Smooth muscle cell (in vitro differentiated cells): Measurements from ENCODE around the gene NAV2. TPM values are rescaled to one million over a fixed set of nuclear protein-coding genes. Genes with fewer than 3 reads are reported as not detected.

Source experiments
- DNase-seq: peaks from one replicate; lab custom pipeline; 2025; ENCODE audit not compliant: unreplicated experiment; lab: John Stamatoyannopoulos, UW
- H2AFZ ChIP-seq: fragments of 200-600 bp; sonication (generic); 2 replicates; pipeline ENCODE4 v1.6.0; 2016; ENCODE audit warnings: antibody characterized with exemption, low read depth, mild to moderate bottlenecking
- H3F3A ChIP-seq: fragments of 200-600 bp; sonication (generic); 2 replicates; pipeline ENCODE4 v1.6.0; 2017; ENCODE audit warnings: antibody characterized with exemption, low read depth
- H3K27ac ChIP-seq: fragments of 200-600 bp; sonication (generic); 2 replicates; pipeline ENCODE4 v1.5.1; 2016; ENCODE audit warnings: low read depth, mild to moderate bottlenecking
- H3K27me3 ChIP-seq: fragments of 200-600 bp; sonication (generic); 2 replicates; pipeline ENCODE4 v1.6.1; 2016; ENCODE audit warnings: low read depth, mild to moderate bottlenecking
- H3K36me3 ChIP-seq: fragments of 200-600 bp; sonication (generic); 2 replicates; pipeline ENCODE4 v1.5.1; 2016; ENCODE audit warnings: low read depth
- H3K4me1 ChIP-seq: fragments of 200-600 bp; sonication (generic); 2 replicates; pipeline ENCODE4 v1.5.1; 2016; ENCODE audit warnings: low read depth
- H3K4me2 ChIP-seq: fragments of 200-600 bp; sonication (generic); 2 replicates; pipeline ENCODE4 v1.6.0; 2016; ENCODE audit warnings: mild to moderate bottlenecking
- H3K4me3 ChIP-seq: fragments of 200-600 bp; sonication (generic); 2 replicates; pipeline ENCODE4 v1.5.1; 2016; ENCODE audit warnings: mild to moderate bottlenecking
- H3K79me2 ChIP-seq: fragments of 200-600 bp; sonication (generic); 2 replicates; pipeline ENCODE4 v1.6.0; 2016; ENCODE audit warnings: low read depth, mild to moderate bottlenecking
- H3K9ac ChIP-seq: fragments of 200-600 bp; sonication (generic); 2 replicates; pipeline ENCODE4 v1.6.0; 2016; ENCODE audit warnings: low read depth
- H3K9me3 ChIP-seq: fragments of 200-600 bp; sonication (generic); replicated peaks from 2 replicates; pipeline ENCODE4 v1.5.1; 2016; ENCODE audit warnings: low read depth
- H4K20me1 ChIP-seq: fragments of 200-600 bp; sonication (generic); 2 replicates; pipeline ENCODE4 v1.6.0; 2016; ENCODE audit warnings: low read depth
- CTCF ChIP-seq: fragments of 200-600 bp; sonication (generic); IDR thresholded peaks from 2 replicates; pipeline ENCODE4 v1.5.1; 2017; ENCODE audit warnings: borderline replicate concordance, mild to moderate bottlenecking, antibody characterized with exemption; ENCODE audit not compliant: insufficient read depth, poor library complexity, severe bottlenecking
- WGBS: methylation state at CpG from one replicate; pipeline ENCODE4 v1.1.7; 2016; ENCODE audit warnings: low lambda C conversion rate; 5-methylcytosine and 5-hydroxymethylcytosine counted together
- polyA plus RNA-seq: library from polyadenylated mRNA; unstranded; fragments of >200 nt; fragmentation: Nextera tagmentation; extraction: Ambion mirVana; gene quantifications from 2 replicates; pipeline ENCODE4 v1.2.1, GENCODE V29; 2016
- total RNA-seq: library from RNA; depleted of rRNA; stranded (reverse); fragments of >200 nt; gene quantifications from 2 replicates; pipeline ENCODE4 v1.2.3, GENCODE V29; 2014

The NAV2 gene
- total and polyA plus RNA-seq, 2 experiments from 2014 or later = 14.1 to 67.5 TPM

GRCh38 chr11:20085918-20086317, 373.3 kb downstream of the NAV2 start:
- H3K36me3 ChIP-seq = peaks cover 20% of the 10 kb centered on the region

DNA sequence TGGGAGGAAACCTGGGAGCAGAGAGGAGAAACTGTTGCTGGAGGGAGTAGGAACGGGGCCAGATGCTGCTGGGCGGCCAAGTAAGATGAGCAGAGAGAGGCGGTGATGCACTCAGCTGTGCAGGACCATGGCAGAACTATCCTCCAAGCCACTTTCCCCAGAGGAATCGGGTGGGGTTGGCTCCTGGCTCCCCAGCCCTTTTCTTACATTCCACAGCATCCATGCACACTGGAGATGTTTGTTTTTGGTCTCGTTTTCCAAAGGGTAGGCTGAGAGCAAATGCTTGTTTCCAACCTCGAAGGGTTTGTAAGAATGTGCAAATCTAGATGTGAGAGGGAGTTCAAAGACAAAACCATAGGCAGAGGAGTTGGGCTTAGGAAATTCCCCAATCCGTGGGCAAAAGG, 374.5 kb downstream of the NAV2 start:
- H3K79me2 ChIP-seq = no peaks in the 10 kb centered on the region
- H3K4me2 ChIP-seq = peak overlapping the region; percentile 22
- H3K4me3 ChIP-seq = no peak overlapping the region
- peaks cover 20% of the 10 kb centered on the region for H3K36me3 ChIP-seq
- H4K20me1 ChIP-seq = no peaks in the 10 kb centered on the region
- no peaks in the 10 kb centered on the region for H3K27me3 ChIP-seq
- no peak for DNase-seq
- peaks cover 21% of the 10 kb centered on the region for H3F3A ChIP-seq
- WGBS = 47% methylated on average over 7 of the region's 7 CpGs
- no peaks in the 10 kb centered on the region for H3K9me3 ChIP-seq
- no peak overlapping the region for H3K9ac ChIP-seq
- H2AFZ ChIP-seq = no peak overlapping the region
- peak overlapping the region; percentile 79 for H3K27ac ChIP-seq
- peaks cover 21% of the 10 kb centered on the region for H3K4me1 ChIP-seq
- no peak for TF ChIP-seq CTCF

More at GRCh38 chr11:20085918-20086317, 373.3 kb downstream of the NAV2 start:
- TF ChIP-seq CTCF = no peak
- no peaks in the 10 kb centered on the region for H3K9me3 ChIP-seq
- no peaks in the 10 kb centered on the region for H4K20me1 ChIP-seq
- H3K27ac ChIP-seq = no peak overlapping the region
- H3K27me3 ChIP-seq = no peaks in the 10 kb centered on the region
- no peak overlapping the region for H3K4me3 ChIP-seq
- H3K9ac ChIP-seq = no peak overlapping the region
- peaks cover 21% of the 10 kb centered on the region for H3K4me1 ChIP-seq
- H2AFZ ChIP-seq = no peak overlapping the region
- H3K79me2 ChIP-seq = no peaks in the 10 kb centered on the region
- H3K4me2 ChIP-seq = no peak overlapping the region
- DNase-seq = no peak
- 96% methylated on average over 5 of the region's 5 CpGs for WGBS
- H3F3A ChIP-seq = peaks cover 28% of the 10 kb centered on the region

- no peaks in the 10 kb centered on the region for H3K9me3 ChIP-seq
- no peak for DNase-seq
- peaks cover 18% of the 10 kb centered on the region for H3K36me3 ChIP-seq
- peaks cover 21% of the 10 kb centered on the region for H3F3A ChIP-seq
- peaks cover 21% of the 10 kb centered on the region for H3K4me1 ChIP-seq
- peak overlapping the region; percentile 21 for H3K4me2 ChIP-seq
- H2AFZ ChIP-seq = no peak overlapping the region
- WGBS = 85% methylated on average over 12 of the region's 12 CpGs
- no peaks in the 10 kb centered on the region for H3K79me2 ChIP-seq
- TF ChIP-seq CTCF = no peak
- peak overlapping the region; percentile 79 for H3K27ac ChIP-seq
- H3K9ac ChIP-seq = no peak overlapping the region
- no peak overlapping the region for H3K4me3 ChIP-seq
- H4K20me1 ChIP-seq = no peaks in the 10 kb centered on the region
- no peaks in the 10 kb centered on the region for H3K27me3 ChIP-seq
Observed at GRCh38 chr11:20088397-20089225, 376.0 kb downstream of the NAV2 start.
